Endometrium (tissue), 2 donors: ENCODE measurements around the gene DRGX.

Experiments
- FAIRE-seq: peaks from 2 replicates; lab custom pipeline; 2012; peaks lifted over from hg19 to GRCh38; lab: Jason Lieb, UNC
- donor health status: control.
- donor health status: control.

The DRGX gene

GRCh38 chr10:49361735-49362568 is 33.9 kb downstream of the DRGX start:
- no peak for FAIRE-seq

GRCh38 chr10:49361178-49361554 is 34.7 kb downstream of the DRGX start:
- FAIRE-seq: no peak

DNA sequence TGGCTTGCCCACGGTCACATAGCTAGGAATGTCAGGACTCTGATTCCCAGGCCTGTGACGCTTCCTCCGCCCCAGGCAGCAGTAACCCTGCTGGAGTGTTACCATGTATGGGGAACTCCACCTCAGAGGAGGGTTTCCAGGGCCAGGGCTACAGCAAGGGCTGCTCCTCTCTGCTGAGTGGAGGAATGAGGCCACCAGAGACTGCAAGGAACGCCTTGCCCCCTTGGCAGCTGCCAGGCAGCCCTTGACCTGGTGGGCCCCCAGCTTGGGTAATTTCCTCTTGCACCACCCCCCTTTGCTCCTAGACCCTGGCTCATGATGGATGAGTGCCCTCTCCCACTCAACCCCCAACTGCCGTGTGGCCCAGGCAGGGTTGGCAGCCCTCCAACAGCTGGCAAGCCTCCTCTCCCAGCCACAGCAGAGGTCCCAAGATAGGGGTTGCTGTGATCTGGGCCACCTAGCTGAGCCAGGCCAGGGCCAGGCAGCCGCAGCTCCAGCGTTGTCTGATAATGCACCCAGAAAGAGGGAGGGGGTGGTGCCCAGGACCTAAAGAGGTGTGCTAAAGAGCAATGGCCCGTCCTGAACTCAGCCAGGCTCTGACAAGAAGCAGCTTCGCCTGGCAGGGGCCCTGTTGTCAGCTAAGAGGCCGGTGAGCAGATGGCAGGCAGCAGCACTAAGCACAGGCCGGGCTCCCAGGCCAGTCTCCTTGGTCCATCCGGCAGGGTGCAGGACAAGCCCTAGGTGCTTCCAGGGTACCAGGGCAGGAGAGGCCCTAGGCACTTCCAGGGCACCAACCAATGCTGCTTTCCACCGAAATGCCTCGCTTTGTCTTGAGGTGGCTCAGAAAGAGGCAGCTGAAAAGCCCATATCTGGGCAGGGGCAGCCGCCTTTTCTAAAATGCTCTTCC is 35.4 kb downstream of the DRGX start:
- FAIRE-seq: no peak

DNA sequence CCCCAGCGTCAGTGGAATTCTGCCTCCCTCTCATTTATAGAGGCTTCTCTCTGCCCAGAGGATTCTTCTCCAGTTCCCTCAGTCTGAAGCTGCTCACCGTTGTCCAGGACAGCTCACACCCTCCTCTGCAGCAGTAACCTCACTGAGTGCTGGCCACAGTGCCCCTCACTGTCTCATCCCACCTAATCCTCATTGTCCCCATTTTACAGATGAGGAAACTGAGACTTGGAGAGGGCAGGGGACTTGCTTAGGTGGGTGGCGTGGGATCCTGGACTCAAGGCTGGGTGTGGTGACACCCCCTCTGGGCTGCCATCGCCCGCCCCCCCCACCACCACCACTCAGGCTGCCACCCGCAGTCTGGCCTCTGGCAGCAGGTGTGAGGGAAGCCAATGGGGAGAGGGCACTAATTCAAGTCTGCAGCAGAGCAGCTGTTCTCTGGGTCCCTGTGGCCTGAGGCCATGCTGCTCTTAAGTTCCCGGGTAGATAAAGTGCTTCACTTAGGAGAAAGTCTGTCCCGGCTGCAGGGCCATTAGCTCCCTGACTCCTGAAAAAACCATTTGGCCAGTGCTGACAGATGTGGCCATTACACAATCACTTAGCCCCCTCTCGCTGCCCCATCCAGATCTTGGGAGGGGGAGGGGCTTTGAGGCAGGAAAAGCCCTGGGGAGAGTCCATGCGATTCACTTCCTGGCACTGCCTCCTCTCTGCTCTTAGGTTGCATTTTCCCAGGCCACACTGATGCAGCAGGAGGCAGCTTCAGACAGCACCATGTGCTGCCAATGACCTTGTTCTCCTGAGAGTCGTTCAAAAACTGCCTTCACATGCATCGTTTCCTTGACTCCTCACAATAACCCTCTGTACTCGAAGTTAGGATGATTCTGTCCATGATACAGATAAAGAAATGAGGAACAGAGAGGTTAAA is 36.3 kb downstream of the DRGX start:
- FAIRE-seq: no peak

GRCh38 chr10:49357910-49358309 is 38.0 kb downstream of the DRGX start:
- FAIRE-seq: no peak

DNA sequence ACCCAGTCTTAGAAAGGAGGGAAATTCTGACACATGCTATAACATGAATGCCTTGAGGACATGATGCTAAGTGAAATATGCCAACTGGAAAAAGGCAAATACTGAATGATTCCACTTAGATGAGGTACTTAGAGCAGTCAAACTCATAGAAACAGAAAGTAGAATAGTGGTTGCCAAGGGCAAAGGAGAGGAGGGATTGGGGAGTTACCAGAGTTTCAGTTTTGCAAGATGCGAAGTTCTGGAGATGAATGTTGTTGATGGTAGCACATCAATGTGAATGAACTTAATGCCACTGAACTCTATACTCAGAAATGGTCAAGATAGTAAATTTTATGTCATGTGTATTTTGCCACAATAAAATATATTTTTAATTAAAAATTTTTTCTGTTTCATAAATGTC is 38.9 kb downstream of the DRGX start:
- no peak for FAIRE-seq

DNA sequence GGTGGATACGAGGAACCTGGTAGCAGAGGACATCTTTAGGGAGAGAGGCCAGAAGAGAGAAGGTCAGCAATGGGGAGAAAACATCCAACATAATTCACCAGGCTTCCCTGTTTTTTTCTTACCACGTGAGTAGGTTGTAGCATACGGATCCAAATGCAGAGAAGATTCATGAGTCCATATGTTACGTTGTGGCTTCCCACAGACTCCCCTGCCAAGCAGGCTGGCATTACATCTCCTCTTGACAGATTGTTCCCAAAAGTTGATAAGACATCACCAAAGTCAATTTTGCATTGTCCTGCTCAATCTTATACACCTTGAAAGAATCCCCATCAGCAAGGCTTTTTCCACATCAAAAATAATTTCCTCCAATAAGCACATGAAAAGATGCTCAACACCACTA is 39.7 kb downstream of the DRGX start:
- FAIRE-seq: no peak

GRCh38 chr10:49355221-49355620 is 40.7 kb downstream of the DRGX start:
- no peak for FAIRE-seq

- no peak for FAIRE-seq
Observed at GRCh38 chr10:49354593-49354992, 41.3 kb downstream of the DRGX start.

DNA sequence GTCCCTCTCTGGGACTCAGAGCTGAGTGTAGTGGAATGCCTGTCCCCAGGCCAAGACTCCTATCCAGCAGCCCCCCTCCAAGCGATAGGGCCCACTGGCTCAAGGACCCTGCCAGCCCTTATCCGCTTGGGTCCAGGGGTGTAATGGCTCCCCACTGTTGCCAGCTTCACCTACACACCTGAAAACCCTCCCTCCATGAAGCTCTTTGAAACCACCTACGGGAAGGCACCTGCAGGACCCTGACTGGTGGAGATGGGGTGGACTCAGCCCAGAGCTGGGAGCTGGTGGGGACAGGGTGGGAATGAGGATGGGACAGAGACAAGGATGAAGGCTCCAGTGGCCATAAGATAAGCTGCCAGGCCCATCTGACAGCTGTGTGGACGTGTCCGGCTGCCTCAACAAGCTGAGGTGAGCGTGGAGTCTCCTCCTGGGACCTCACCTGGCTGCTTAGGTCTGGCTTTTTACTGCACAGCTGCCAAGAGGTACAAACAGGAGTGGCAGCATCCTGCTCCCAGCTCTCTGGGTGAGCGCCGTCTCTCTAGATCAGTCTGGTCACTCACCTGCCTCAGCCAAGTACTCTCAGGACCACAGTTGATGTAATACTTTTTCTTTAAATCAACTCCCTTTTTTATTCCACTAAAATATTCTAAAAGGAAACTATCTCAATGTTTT is 41.9 kb downstream of the DRGX start:
- no peak for FAIRE-seq

GRCh38 chr10:49353026-49353894 is 42.6 kb downstream of the DRGX start:
- no peak for FAIRE-seq

GRCh38 chr10:49352323-49352722 is 43.6 kb downstream of the DRGX start:
- FAIRE-seq: no peak

DNA sequence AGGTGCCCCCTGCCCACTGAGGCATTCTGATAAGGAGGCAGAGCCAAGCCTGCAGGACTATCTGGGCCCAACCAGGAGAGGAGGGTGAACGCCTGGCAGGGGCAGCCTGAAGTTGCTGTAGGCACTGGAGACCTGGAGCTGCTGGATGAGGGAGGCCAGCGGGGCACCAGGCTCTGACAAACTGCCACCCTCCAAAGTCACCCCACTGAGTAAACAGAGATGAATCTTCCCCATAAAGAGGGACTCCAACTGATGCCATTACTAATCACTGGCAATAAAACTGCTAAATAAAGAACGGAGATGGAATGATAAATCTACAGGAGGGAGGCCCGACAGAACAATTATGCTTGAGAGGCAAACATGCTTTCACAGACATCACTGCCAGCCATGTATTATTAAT is 44.2 kb downstream of the DRGX start:
- FAIRE-seq: no peak

DNA sequence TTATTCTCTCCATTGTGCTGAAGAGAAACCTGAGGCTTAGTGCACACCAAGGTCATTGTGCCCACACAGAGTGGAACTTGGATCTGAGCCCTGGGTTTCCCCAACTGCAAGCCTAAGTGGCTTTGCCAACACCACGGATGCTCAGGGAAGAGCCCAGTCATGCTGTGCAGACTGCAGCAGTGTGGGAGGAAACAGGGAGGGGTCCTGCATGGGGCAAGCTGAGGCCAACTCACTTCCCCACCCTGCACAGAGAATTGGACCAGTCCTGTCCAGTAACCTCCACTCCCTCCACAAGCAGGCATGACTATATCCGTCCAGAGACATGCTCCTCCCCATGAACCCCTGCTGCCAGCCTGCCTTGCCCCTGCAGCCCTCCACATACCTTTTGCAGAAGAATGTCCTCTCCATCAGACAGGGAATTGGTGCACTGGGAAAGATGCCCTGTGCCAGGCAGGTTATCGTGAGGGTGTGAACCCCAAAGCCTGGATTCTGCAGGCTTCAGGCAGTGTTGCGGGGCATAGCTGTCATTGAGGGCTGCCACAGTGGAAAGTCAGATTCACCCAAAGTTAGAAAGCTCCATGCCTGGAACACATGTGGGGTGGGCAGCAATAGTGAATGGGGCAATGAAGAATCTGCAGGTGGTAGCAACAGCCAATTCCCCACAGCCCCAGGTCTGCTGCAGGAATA is 44.9 kb downstream of the DRGX start:
- no peak for FAIRE-seq

DNA sequence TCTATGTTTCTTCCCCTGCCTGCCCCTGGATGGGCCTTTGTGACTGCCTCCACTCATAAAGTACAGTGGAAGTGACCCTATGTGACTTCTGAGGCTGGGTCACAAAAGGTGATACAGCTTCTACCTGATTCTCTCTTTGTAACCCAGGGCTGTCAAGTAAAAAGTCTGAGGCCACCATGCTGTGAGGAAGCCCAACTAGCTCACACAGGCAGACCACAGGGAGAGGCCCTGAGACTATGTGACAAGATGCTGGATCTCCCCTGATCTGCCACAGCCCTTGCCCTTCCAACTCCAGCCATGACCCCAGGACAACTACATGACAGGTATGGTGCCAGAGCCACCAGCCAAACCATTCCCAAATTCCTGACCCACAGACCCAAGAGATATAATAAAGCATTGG is 45.8 kb downstream of the DRGX start:
- no peak for FAIRE-seq

DNA sequence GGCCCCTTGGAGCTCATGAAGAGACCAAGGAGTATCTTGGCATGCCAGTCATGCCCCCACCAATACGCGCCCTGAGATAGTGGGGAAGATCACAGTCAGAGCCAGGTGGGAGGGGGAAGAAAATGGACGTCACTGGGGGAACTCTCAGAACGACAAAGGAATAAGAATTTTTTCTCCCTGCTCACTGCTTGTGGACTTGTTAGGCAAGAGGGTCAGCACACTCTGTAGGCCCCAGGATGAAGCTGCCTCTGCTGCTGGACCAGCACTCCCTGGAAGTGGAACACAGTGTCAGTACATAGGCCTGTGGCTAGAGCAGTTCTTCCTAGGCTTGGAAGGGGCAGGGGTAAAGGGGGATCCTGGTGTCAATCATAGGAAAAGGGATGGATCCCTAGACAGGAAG is 46.5 kb downstream of the DRGX start:
- no peak for FAIRE-seq

DNA sequence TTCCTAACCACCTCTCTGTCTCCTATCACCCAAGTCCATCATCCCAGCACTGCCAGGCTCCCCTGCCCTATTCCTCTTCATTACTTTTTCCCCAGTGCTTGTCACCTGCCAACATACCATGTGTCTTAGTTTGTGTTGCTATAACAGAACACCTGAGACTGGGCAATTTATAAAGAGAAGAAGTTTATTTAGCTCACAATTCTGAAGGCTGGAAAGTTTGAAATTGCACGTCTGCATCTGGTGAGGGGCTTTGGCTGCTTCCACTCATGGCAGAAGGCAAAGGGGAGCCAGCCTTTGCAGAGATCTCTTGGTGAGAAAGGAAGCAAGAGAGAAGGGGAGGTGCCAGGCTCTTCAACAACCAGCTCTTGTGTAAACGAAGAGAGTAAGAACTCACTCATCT is 47.3 kb downstream of the DRGX start:
- FAIRE-seq: no peak

DNA sequence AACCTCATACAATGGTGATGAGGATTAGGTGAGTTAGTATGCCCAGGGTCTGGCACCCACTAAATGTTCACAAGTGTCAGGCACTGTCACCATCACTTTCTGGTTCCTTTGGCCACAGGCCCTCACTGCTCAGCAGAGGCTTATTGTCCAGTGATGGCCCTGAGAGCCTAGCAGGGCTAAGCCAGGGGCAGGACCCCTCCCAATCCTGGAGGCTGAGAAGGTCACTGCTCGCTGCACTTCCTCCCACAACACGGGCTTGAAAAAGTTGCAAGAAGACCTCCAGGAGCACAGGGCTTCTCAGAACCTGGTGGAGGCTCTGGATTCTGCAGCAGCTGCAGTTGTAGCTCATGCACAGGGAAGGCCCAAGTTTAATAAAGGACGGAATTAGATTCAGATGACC is 48.1 kb downstream of the DRGX start:
- FAIRE-seq: no peak

GRCh38 chr10:49347342-49347741 is 48.5 kb downstream of the DRGX start:
- no peak for FAIRE-seq

GRCh38 chr10:49344840-49345239 is 51.0 kb downstream of the DRGX start:
- FAIRE-seq: no peak
